Measurements from ENCODE around the gene ALG1.
"Not testable (repeated sequence)": the region's sequence is repeated elsewhere in the genome, so short reads cannot be mapped to it uniquely, and the experiment has no call there.

DNA sequence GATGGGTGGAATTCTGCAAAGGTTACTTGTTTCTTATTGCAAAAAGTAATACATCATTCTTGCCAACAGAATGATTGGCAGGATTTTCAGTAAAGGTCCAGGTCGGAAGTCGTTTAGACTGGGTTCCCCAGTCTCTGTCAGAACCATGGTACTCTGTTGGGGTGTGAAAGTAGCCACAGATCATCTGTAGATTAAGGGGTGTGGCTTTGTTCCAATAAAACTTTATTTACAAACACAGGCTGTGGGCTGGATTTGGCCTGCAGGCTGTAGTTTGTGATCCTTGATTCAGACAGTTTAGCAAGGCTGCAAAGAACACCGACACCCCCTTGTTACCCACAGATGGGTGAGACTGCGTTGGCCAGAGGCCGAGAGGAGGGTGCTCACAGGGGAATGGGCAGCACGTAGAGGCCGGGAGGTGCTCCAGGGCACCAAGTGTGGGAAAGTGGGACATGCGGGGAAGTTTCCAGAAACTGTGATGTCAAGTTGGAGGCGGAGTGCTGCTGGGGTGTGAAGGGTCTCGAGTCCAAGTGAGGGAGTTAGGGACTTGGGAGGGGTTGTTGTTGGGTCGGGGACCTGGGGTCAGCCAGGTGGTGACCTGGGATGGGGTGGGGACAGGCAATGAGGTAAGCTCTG, 12.6 kb downstream of the ALG1 start:
- TF ChIP-seq POLR2A, CTCF, EP300 (IDR thresholded peaks at IDR 0.05): not testable (repeated sequence)
